PC-9 (cell line): ENCODE data around the gene LIF. TPM values are rescaled to one million over a fixed set of nuclear protein-coding genes. Genes with fewer than 3 reads are reported as not detected.

ENCODE experiments used
- BruUV-seq: library from RNA; stranded (reverse); fragments of 400-500 nt; replicated peaks from 2 replicates; lab custom pipeline; 2021; lab: Mats Ljungman, UMichigan
- CTCF ChIA-PET: fragments of 300-600 bp; sonication (Branson Sonifier 250); formaldehyde crosslinking; loops from one replicate; lab custom pipeline; 2022; ENCODE audit warnings: antibody characterized with exemption; lab: Charles Lee
- POLR2A ChIA-PET: fragments of 300-600 bp; sonication (Branson Sonifier 250); formaldehyde crosslinking; loops from one replicate; lab custom pipeline; 2022; ENCODE audit warnings: antibody characterized with exemption; ENCODE audit not compliant: unreplicated experiment; lab: Charles Lee
- DNase-seq, 2 experiments: peaks; one replicate each; pipeline versions ENCODE4 v3.0.0 to v3.0.0-alpha.2; 2015 to 2022; ENCODE audit warnings: mixed read lengths in 1 of 2
- H2AFZ ChIP-seq: fragments of 200-600 bp; sonication (generic); 2 replicates; pipeline ENCODE4 v1.8.1; 2017; ENCODE audit warnings: antibody characterized with exemption
- H3F3A ChIP-seq: fragments of 200-600 bp; sonication (generic); 2 replicates; pipeline ENCODE4 v1.8.1; 2017; ENCODE audit warnings: antibody characterized with exemption, mild to moderate bottlenecking, low read depth; ENCODE audit not compliant: insufficient read depth
- H3K27ac ChIP-seq: fragments of 200-600 bp; sonication (generic); 2 replicates; pipeline ENCODE4 v1.6.1; 2016; ENCODE audit warnings: mixed run types
- H3K27me3 ChIP-seq: fragments of 200-600 bp; sonication (generic); 2 replicates; pipeline ENCODE4 v1.6.1; 2016; ENCODE audit warnings: low read depth, mixed run types; ENCODE audit not compliant: insufficient read depth
- H3K36me3 ChIP-seq: fragments of 200-600 bp; sonication (generic); 2 replicates; pipeline ENCODE4 v1.6.1; 2016; ENCODE audit warnings: low read depth, mixed run types
- H3K4me1 ChIP-seq: fragments of 200-600 bp; sonication (generic); replicated peaks from 2 replicates; pipeline ENCODE4 v1.6.1; 2016; ENCODE audit warnings: mixed run types; ENCODE audit not compliant: insufficient read depth
- H3K4me2 ChIP-seq: fragments of 200-600 bp; sonication (generic); 2 replicates; pipeline ENCODE4 v1.6.1; 2017; ENCODE audit warnings: mixed run types
- H3K4me3 ChIP-seq: fragments of 200-600 bp; sonication (generic); 2 replicates; pipeline ENCODE4 v1.6.1; 2016; ENCODE audit warnings: mixed run types
- H3K79me2 ChIP-seq: fragments of 200-600 bp; sonication (generic); 2 replicates; pipeline ENCODE4 v1.6.1; 2017; ENCODE audit warnings: low read depth, mixed run types
- H3K9me2 ChIP-seq: fragments of 200-600 bp; sonication (generic); 2 replicates; pipeline ENCODE4 v1.8.1; 2017; ENCODE audit warnings: mild to moderate bottlenecking; ENCODE audit not compliant: insufficient read depth
- H3K9me3 ChIP-seq: fragments of 200-600 bp; sonication (generic); 2 replicates; pipeline ENCODE4 v1.8.1; 2016; ENCODE audit warnings: low read depth; ENCODE audit not compliant: insufficient read depth
- H4K20me1 ChIP-seq: fragments of 200-600 bp; sonication (generic); 2 replicates; pipeline ENCODE4 v1.8.1; 2017; ENCODE audit not compliant: insufficient read depth
- EZH2 ChIP-seq: fragments of 200-600 bp; sonication (generic); IDR thresholded peaks from 2 replicates; pipeline ENCODE4 v1.8.0; 2017; ENCODE audit warnings: antibody characterized with exemption, low read depth
- intact Hi-C: fragments of 100-400 bp; cut with micrococcal nuclease; formaldehyde crosslinking; loops from one replicate; pipeline ENCODE4 v1.10.0; 2022; ENCODE audit not compliant: unreplicated experiment
- total RNA-seq: library from RNA; stranded (reverse); gene quantifications from 2 replicates; pipeline ENCODE4 v1.2.3, GENCODE V29; 2021
- TF ChIP-seq, protein P1 (sequence below): fragments of 200-600 bp; sonication (generic); conservative IDR thresholded peaks from 2 replicates; pipeline ENCODE4 v1.6.1; 2017; ENCODE audit warnings: mixed run types, antibody characterized with exemption, mild to moderate bottlenecking, moderate library complexity

The LIF gene
- total RNA-seq, 1 experiment from 2014 or later, result 17.4 TPM

DNA sequence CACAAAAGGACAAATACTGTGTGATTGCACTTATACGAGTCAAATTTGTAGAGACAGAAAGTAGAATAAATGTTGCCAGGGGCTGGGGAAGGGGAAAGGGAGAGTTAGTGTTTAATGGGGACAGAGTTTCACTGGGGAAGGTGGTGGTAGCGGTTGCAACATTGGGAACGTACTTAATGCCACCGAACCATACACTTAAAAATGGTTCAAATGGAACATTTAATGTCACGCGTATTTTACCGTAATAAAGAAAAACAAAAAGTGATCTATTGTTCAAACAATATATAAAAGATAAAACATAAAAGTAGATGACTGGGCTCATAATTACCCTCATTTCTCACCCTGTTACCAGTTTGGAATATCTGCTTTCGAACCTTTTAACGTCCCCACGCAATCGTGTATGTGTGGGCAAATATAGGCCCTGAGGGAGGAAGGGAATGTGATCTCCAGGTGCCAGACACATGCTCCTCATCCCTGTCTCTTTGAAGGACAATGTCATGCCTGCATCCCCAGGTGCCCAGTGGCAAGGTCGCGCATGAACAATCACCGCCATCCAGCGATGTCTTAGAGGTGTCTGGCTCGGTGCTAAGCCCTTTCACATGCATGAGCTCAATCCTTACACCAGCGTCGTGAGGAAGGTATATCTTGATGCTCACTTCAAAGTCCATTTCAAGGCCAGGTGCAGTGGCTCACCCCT, 35.3 kb downstream of the LIF start:
- Histone ChIP-seq H3F3A (peaks cover 89% of the 10 kb centered on the region), H2AFZ (no peak overlapping the region), H3K4me3 (peak overlapping the region; percentile 50), H3K9me2 (no peaks in the 10 kb centered on the region), H3K27me3 (no peaks in the 10 kb centered on the region), H3K36me3 (no peaks in the 10 kb centered on the region), H3K79me2 (peaks cover 17% of the 10 kb centered on the region; the same call in 1 of the 2 replicates), H3K9me3 (no peaks in the 10 kb centered on the region), H3K4me1 (peaks cover 94% of the 10 kb centered on the region), H4K20me1 (no peaks in the 10 kb centered on the region), H3K4me2 (peak overlapping the region; percentile 80), H3K27ac (peak overlapping the region; percentile 98)
- no peak for TF ChIP-seq EZH2
- TF ChIP-seq, protein P1, sequence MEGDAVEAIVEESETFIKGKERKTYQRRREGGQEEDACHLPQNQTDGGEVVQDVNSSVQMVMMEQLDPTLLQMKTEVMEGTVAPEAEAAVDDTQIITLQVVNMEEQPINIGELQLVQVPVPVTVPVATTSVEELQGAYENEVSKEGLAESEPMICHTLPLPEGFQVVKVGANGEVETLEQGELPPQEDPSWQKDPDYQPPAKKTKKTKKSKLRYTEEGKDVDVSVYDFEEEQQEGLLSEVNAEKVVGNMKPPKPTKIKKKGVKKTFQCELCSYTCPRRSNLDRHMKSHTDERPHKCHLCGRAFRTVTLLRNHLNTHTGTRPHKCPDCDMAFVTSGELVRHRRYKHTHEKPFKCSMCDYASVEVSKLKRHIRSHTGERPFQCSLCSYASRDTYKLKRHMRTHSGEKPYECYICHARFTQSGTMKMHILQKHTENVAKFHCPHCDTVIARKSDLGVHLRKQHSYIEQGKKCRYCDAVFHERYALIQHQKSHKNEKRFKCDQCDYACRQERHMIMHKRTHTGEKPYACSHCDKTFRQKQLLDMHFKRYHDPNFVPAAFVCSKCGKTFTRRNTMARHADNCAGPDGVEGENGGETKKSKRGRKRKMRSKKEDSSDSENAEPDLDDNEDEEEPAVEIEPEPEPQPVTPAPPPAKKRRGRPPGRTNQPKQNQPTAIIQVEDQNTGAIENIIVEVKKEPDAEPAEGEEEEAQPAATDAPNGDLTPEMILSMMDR, result no peak
- intact Hi-C loops, result no loop called here
- no peak for DNase-seq
- POLR2A ChIA-PET, result no interaction called here
- no TSS peak for BruUV-seq
- CTCF ChIA-PET, result no interaction called here

DNA sequence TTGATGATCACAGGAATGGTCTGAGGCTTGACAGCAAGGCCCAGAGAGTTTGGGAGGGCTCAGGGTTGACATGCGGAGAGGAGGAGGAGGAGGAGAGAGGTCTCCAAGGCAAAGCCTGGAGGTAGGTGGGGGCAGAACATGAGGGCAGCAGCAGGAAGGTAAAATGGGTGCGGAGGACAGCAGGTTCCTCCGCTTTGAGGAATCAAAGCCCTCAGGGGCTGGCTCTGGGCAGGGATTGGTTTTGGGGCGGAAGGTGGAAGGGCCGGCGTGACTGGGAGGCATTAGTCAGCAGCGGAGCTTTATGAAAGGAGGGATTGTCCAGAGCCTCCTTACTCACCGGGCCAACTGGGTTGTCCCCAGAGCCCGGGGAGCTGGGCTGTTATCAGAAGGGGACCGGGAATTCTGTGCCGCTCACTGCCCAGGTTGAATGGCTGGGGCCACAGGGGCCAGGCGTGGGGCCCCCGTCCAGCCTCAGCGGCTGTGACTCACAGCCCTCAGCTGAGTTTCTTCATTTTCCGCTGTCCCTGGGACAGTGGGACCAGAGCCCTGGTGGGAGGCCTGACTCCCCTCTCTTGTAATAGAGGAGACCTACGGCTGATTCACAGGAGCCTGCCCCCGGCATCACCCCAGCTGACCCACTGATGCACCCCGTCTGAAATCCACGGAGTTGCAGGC, 36.2 kb downstream of the LIF start:
- Histone ChIP-seq H3K4me2 (peak overlapping the region; percentile 80), H3K79me2 (peaks cover 17% of the 10 kb centered on the region; the same call in 1 of the 2 replicates), H4K20me1 (no peaks in the 10 kb centered on the region), H3K4me1 (peaks cover 94% of the 10 kb centered on the region), H3K9me3 (no peaks in the 10 kb centered on the region), H3K27ac (peak overlapping the region; percentile 98), H3K36me3 (no peaks in the 10 kb centered on the region), H3F3A (peaks cover 89% of the 10 kb centered on the region), H3K4me3 (peak overlapping the region; percentile 50), H2AFZ (no peak overlapping the region), H3K9me2 (no peaks in the 10 kb centered on the region), H3K27me3 (no peaks in the 10 kb centered on the region)
- DNase-seq, result peak; percentile 94 to 98
- ChIA-PET POLR2A (interaction anchor here (0.7 to 1.0 kb wide), 5 partner anchors 14 to 473 kb away, joined by 3 to 14 read pairs (median 3); no protein-coding TSS in a partner anchor), CTCF (no interaction called here)
- TF ChIP-seq, protein P1, result no peak
- no peak for TF ChIP-seq EZH2
- BruUV-seq, result TSS peak; percentile 90
- intact Hi-C loops, result loop anchor here (1.0 kb wide), 1 partner anchor 25 kb away; no protein-coding TSS in a partner anchor

DNA sequence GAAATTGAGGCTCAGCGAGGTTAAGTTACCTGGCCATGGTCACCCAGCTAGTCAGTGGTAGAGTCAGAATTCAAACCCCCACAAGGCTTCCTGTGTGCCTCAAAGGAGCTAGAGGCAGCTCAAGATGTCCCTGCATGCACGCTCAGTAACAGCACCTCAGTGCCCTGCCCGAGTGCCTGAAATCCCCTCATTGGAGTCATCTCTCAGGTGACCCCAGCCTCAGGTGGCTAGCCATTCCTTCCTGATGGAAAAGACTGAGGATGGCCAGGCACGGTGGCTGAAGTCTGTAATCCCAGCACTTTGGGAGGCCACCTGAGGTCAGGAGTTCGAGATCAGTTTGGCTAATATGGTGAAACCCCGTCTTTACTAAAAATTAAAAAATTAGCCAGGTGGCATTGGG, 36.9 kb downstream of the LIF start:
- peak overlapping the region; percentile 98 for H3K27ac ChIP-seq
- CTCF ChIA-PET, result interaction anchor here (1.0 kb wide), 1 partner anchor 43 kb away, joined by 8 read pairs; no protein-coding TSS in a partner anchor
- TF ChIP-seq EZH2, result no peak
- TF ChIP-seq, protein P1, result no peak
- peak overlapping the region; percentile 70 for H3K4me2 ChIP-seq
- H3K4me1 ChIP-seq, result peaks cover 94% of the 10 kb centered on the region
- no peaks in the 10 kb centered on the region for H3K27me3 ChIP-seq
- POLR2A ChIA-PET, result interaction anchor here (1.0 kb wide), 1 partner anchor 43 kb away, joined by 14 read pairs; no protein-coding TSS in a partner anchor
- BruUV-seq, result no TSS peak
- H3K79me2 ChIP-seq, result peaks cover 17% of the 10 kb centered on the region; the same call in 1 of the 2 replicates
- no peak for DNase-seq
- peaks cover 89% of the 10 kb centered on the region for H3F3A ChIP-seq
- no peak overlapping the region for H3K4me3 ChIP-seq
- H4K20me1 ChIP-seq, result no peaks in the 10 kb centered on the region
- no peaks in the 10 kb centered on the region for H3K9me3 ChIP-seq
- no peak overlapping the region for H2AFZ ChIP-seq
- no peaks in the 10 kb centered on the region for H3K9me2 ChIP-seq
- intact Hi-C loops, result loop anchor here (1.0 to 5.0 kb wide), 2 partner anchors 26 to 587 kb away; no protein-coding TSS in a partner anchor
- H3K36me3 ChIP-seq, result no peaks in the 10 kb centered on the region
